SK-N-SH (cell line): Measurements from ENCODE around the gene MRPL12. TPM values are rescaled to one million over a fixed set of nuclear protein-coding genes. Genes with fewer than 3 reads are reported as not detected.

Experiments used
- CTCF ChIA-PET: fragments of 300-600, 350-600 bp; formaldehyde crosslinking; extraction: SDS; loops from one replicate; lab custom pipeline; 2021; lab: Yijun Ruan, JAX
- POLR2A ChIA-PET: fragments of 350-600 bp; sonication (Branson Sonifier 250); formaldehyde crosslinking; extraction: SDS; loops from one replicate; lab custom pipeline; 2020; ENCODE audit warnings: antibody characterized with exemption, inconsistent platforms; lab: Yijun Ruan, JAX
- DNase-seq: peaks from one replicate; pipeline ENCODE4 v3.0.0; 2012
- H2AFZ ChIP-seq: fragments of 200-600 bp; sonication (generic); 2 replicates; pipeline ENCODE4 v1.8.1; 2016; ENCODE audit warnings: antibody characterized with exemption, mild to moderate bottlenecking, low read depth
- H3F3A ChIP-seq: fragments of 200-600 bp; sonication (generic); replicated peaks from 2 replicates; pipeline ENCODE3; 2016; ENCODE audit warnings: antibody characterized with exemption, mild to moderate bottlenecking; ENCODE audit not compliant: insufficient read depth
- H3K27ac ChIP-seq, 2 experiments: fragments of 200-500 bp in 1 of 2; fragments of 200-600 bp in 1 of 2; sonication (Bioruptor generic) in 1 of 2; sonication (generic), shearing (Covaris generic) in 1 of 2; 2 replicates each; pipeline versions ENCODE4 v1.5.1 to v1.6.1; 2014 to 2016; ENCODE audit warnings: low read depth in 2 of 2, inconsistent platforms in 1 of 2, low read length in 1 of 2, mild to moderate bottlenecking in 1 of 2, mixed read lengths in 1 of 2
- H3K27me3 ChIP-seq: fragments of 200-600 bp; sonication (generic), shearing (Covaris generic); 2 replicates; pipeline ENCODE4 v1.6.1; 2016; ENCODE audit warnings: mixed run types; ENCODE audit not compliant: insufficient read depth
- H3K36me3 ChIP-seq, 2 experiments: fragments of 200-500 bp in 1 of 2; fragments of 200-600 bp in 1 of 2; sonication (Bioruptor generic) in 1 of 2; sonication (generic) in 1 of 2; replicated peaks in 1 of 2; 2 replicates each; pipeline versions ENCODE3 to v1.5.1; 2014 to 2016; ENCODE audit warnings: low read length in 1 of 2, mild to moderate bottlenecking in 1 of 2; ENCODE audit not compliant: insufficient read depth in 2 of 2, control insufficient read depth in 1 of 2
- H3K4me1 ChIP-seq, 2 experiments: fragments of 200-500 bp in 1 of 2; fragments of 200-600 bp in 1 of 2; sonication (Bioruptor generic) in 1 of 2; sonication (generic), shearing (Covaris generic) in 1 of 2; 2 replicates each; pipeline versions ENCODE4 v1.5.1 to v1.6.1; 2014 to 2016; ENCODE audit warnings: low read depth in 1 of 2, low read length in 1 of 2, mixed run types in 1 of 2; ENCODE audit not compliant: insufficient read depth in 2 of 2, control insufficient read depth in 1 of 2
- H3K4me2 ChIP-seq: fragments of 200-600 bp; sonication (generic), shearing (Covaris generic); 2 replicates; pipeline ENCODE4 v1.6.1; 2017; ENCODE audit warnings: mixed run types
- H3K4me3 ChIP-seq, 2 experiments: fragments of 200-500 bp in 1 of 2; fragments of 200-600 bp in 1 of 2; sonication (Bioruptor generic) in 1 of 2; sonication (generic), shearing (Covaris generic) in 1 of 2; 2 replicates each; pipeline versions ENCODE4 v1.5.1 to v1.8.1; 2014 to 2016; ENCODE audit warnings: low read depth in 2 of 2, inconsistent platforms in 1 of 2, low read length in 1 of 2, mild to moderate bottlenecking in 1 of 2, mixed read lengths in 1 of 2, moderate library complexity in 1 of 2
- H3K79me2 ChIP-seq: fragments of 200-600 bp; sonication (generic); 2 replicates; pipeline ENCODE4 v1.8.1; 2017; ENCODE audit warnings: mild to moderate bottlenecking; ENCODE audit not compliant: insufficient read depth
- H3K9ac ChIP-seq: fragments of 200-600 bp; sonication (generic); 2 replicates; pipeline ENCODE4 v1.6.1; 2017; ENCODE audit warnings: mixed run types
- H3K9me2 ChIP-seq: fragments of 200-600 bp; sonication (generic); 2 replicates; pipeline ENCODE4 v1.6.1; 2017; ENCODE audit warnings: mixed run types
- H3K9me3 ChIP-seq: fragments of 200-600 bp; sonication (generic); 2 replicates; pipeline ENCODE4 v1.6.1; 2017; ENCODE audit warnings: mixed run types, mild to moderate bottlenecking, moderate library complexity
- H4K20me1 ChIP-seq: fragments of 200-600 bp; sonication (generic); 2 replicates; pipeline ENCODE4 v1.6.1; 2017; ENCODE audit warnings: mild to moderate bottlenecking, mixed run types; ENCODE audit not compliant: insufficient read depth
- ELF1 ChIP-seq: IDR thresholded peaks from 2 replicates; pipeline ENCODE4 v1.4.0; 2012
- GABPA ChIP-seq: IDR thresholded peaks from 2 replicates; pipeline ENCODE4 v1.4.0; 2012; ENCODE audit warnings: low read depth, mild to moderate bottlenecking
- JUND ChIP-seq: IDR thresholded peaks from 2 replicates; pipeline ENCODE4 v1.4.0; 2012
- MAX ChIP-seq: IDR thresholded peaks from 2 replicates; pipeline ENCODE4 v1.4.0; 2012; ENCODE audit warnings: low read depth
- MEF2A ChIP-seq: IDR thresholded peaks from 2 replicates; pipeline ENCODE4 v1.4.0; 2012; ENCODE audit warnings: low read depth, borderline replicate concordance
- NRF1 ChIP-seq: IDR thresholded peaks from 2 replicates; pipeline ENCODE4 v1.6.1; 2012; ENCODE audit warnings: low read depth, mild to moderate bottlenecking, low read length
- RCOR1 ChIP-seq: fragments of 150-350 bp; IDR thresholded peaks from 2 replicates; pipeline ENCODE4 v1.6.1; 2017; ENCODE audit warnings: antibody characterized with exemption, low read length
- REST ChIP-seq: IDR thresholded peaks from 2 replicates; pipeline ENCODE4 v1.6.1; 2012; ENCODE audit warnings: mild to moderate bottlenecking, low read depth, low read length, moderate library complexity
- RXRA ChIP-seq: IDR thresholded peaks from 2 replicates; pipeline ENCODE4 v1.4.0; 2012; ENCODE audit warnings: low read depth, mild to moderate bottlenecking, borderline replicate concordance
- TAF1 ChIP-seq: IDR thresholded peaks from 2 replicates; pipeline ENCODE4 v1.6.1; 2012; ENCODE audit warnings: low read depth, mild to moderate bottlenecking, low read length, moderate library complexity, borderline replicate concordance
- TEAD4 ChIP-seq: IDR thresholded peaks from 2 replicates; pipeline ENCODE4 v1.4.0; 2012; ENCODE audit warnings: mild to moderate bottlenecking, borderline replicate concordance; ENCODE audit not compliant: insufficient read depth
- YY1 ChIP-seq: IDR thresholded peaks from 2 replicates; pipeline ENCODE4 v1.4.0; 2012; ENCODE audit warnings: low read depth, mild to moderate bottlenecking
- WGBS: methylation state at CpG from one replicate; pipeline ENCODE4 v1.1.6; 2017; ENCODE audit warnings: low lambda C conversion rate; 5-methylcytosine and 5-hydroxymethylcytosine counted together
- polyA plus RNA-seq, 3 experiments: library from polyadenylated mRNA; depleted of rRNA; stranded (reverse); fragments of >200 nt; gene quantifications; 2 replicates each; pipeline ENCODE4 v1.2.3, GENCODE V29; 2012
- TF ChIP-seq, protein P1 (sequence below): IDR thresholded peaks from 2 replicates; pipeline ENCODE4 v1.4.0; 2012; ENCODE audit warnings: low read depth, borderline replicate concordance
- TF ChIP-seq, protein P2 (sequence below): IDR thresholded peaks from 2 replicates; pipeline ENCODE4 v1.4.0; 2012; ENCODE audit warnings: low read depth, borderline replicate concordance
- TF ChIP-seq, protein P3 (sequence below): fragments of 150-350 bp; IDR thresholded peaks from 2 replicates; pipeline ENCODE4 v1.6.1; 2016; ENCODE audit warnings: mild to moderate bottlenecking, low read depth, low read length

MRPL12 gene
- polyA plus RNA-seq, 1 of the 3 experiments (the other 2 are of a cell fraction), result 322 TPM

DNA sequence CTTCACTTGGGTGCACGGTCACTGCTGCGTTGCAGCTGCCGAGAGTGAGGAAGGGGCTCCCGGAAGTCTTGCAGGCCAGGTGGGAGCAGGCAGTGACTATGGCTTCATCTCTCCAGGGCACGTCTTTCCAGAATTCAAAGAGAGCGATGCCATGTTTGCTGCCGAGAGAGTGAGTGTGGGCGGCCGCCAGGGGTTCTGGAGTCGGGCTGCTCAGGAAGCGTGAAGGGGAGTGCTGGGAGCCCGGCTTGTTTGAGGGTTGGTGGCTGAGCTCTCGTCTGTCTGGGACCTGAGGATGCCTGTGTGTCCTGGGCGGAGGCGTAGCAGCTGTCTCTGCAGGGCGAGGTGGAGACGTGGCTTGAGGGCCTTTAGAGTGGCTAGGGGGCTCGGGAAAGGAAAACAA is 13.1 kb upstream of the MRPL12 start:
- no peak overlapping the region for H3K27ac ChIP-seq
- TF ChIP-seq RCOR1 (no peak), MEF2A (no peak), TAF1 (no peak), TEAD4 (no peak), GABPA (no peak)
- TF ChIP-seq, protein P1, sequence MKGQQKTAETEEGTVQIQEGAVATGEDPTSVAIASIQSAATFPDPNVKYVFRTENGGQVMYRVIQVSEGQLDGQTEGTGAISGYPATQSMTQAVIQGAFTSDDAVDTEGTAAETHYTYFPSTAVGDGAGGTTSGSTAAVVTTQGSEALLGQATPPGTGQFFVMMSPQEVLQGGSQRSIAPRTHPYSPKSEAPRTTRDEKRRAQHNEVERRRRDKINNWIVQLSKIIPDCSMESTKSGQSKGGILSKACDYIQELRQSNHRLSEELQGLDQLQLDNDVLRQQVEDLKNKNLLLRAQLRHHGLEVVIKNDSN, result no peak
- ChIA-PET CTCF (interaction anchor here (1.0 to 1.1 kb wide), 3 partner anchors 12 to 14 kb away, joined by 3 read pairs; no protein-coding TSS in a partner anchor), POLR2A (interaction anchor here (1.5 kb wide), 1 partner anchor 11 kb away, joined by 3 read pairs; no protein-coding TSS in a partner anchor)
- peaks cover 59 to 97% of the 10 kb centered on the region in 2 experiments for H3K36me3 ChIP-seq
- H4K20me1 ChIP-seq, result peaks cover 76% of the 10 kb centered on the region
- H3K9me3 ChIP-seq, result no peaks in the 10 kb centered on the region
- DNase-seq, result no peak
- peaks cover 18% of the 10 kb centered on the region for H3F3A ChIP-seq
- no peaks in the 10 kb centered on the region for H3K27me3 ChIP-seq
- peaks cover 5 to 6% of the 10 kb centered on the region in 2 experiments; a peak in 1 of 4 replicates for H3K4me1 ChIP-seq
- H3K4me3 ChIP-seq, result no peak overlapping the region
- no peak overlapping the region for H3K9ac ChIP-seq
- peaks cover 94% of the 10 kb centered on the region for H3K79me2 ChIP-seq
- H3K9me2 ChIP-seq, result no peaks in the 10 kb centered on the region
- 95% methylated on average over 18 of the region's 18 CpGs for WGBS
- H2AFZ ChIP-seq, result no peak overlapping the region
- no peak overlapping the region for H3K4me2 ChIP-seq

DNA sequence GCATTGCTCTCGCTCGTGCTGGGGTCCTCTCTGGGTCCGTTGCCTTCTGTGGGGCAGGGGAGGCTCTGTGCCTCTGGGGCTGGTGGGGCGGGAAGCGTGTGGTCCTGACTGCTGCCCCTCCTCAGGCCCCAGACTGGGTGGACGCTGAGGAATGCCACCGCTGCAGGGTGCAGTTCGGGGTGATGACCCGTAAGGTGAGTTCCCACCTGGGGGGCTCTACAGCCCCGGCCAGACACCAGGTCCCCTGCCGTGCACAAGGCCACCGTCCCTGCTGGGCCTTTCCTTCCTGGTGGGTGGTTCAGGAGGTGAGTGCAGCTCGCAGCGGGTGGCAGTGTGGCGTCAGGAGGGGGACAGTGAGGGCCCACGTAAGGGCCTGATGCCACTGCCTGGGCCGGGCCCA is 12.6 kb upstream of the MRPL12 start:
- no peak overlapping the region for H3K4me3 ChIP-seq
- no peaks in the 10 kb centered on the region for H3K9me2 ChIP-seq
- H3K27me3 ChIP-seq, result no peaks in the 10 kb centered on the region
- no peak overlapping the region for H3K4me2 ChIP-seq
- peaks cover 55 to 98% of the 10 kb centered on the region in 2 experiments for H3K36me3 ChIP-seq
- H3K79me2 ChIP-seq, result peaks cover 94% of the 10 kb centered on the region
- H3K27ac ChIP-seq, result no peak overlapping the region
- peaks cover 18% of the 10 kb centered on the region for H3F3A ChIP-seq
- H3K9ac ChIP-seq, result no peak overlapping the region
- ChIA-PET POLR2A (interaction anchor here (1.5 kb wide), 1 partner anchor 11 kb away, joined by 3 read pairs; no protein-coding TSS in a partner anchor), CTCF (interaction anchor here (0.6 to 1.0 kb wide), 3 partner anchors 12 to 498 kb away, joined by 3 read pairs; no protein-coding TSS in a partner anchor)
- no peak overlapping the region for H2AFZ ChIP-seq
- DNase-seq, result no peak
- H4K20me1 ChIP-seq, result peaks cover 73% of the 10 kb centered on the region
- H3K4me1 ChIP-seq, result peaks cover under 1 to 1% of the 10 kb centered on the region in 2 experiments; a peak in 1 of 4 replicates
- no peak for TF ChIP-seq REST
- TF ChIP-seq, protein P1, result no peak
- TF ChIP-seq, protein P2, sequence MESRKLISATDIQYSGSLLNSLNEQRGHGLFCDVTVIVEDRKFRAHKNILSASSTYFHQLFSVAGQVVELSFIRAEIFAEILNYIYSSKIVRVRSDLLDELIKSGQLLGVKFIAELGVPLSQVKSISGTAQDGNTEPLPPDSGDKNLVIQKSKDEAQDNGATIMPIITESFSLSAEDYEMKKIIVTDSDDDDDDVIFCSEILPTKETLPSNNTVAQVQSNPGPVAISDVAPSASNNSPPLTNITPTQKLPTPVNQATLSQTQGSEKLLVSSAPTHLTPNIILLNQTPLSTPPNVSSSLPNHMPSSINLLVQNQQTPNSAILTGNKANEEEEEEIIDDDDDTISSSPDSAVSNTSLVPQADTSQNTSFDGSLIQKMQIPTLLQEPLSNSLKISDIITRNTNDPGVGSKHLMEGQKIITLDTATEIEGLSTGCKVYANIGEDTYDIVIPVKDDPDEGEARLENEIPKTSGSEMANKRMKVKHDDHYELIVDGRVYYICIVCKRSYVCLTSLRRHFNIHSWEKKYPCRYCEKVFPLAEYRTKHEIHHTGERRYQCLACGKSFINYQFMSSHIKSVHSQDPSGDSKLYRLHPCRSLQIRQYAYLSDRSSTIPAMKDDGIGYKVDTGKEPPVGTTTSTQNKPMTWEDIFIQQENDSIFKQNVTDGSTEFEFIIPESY, result no peak
- TF ChIP-seq JUND, result no peak
- no peak for TF ChIP-seq NRF1
- TF ChIP-seq TEAD4, result no peak
- no peak for TF ChIP-seq MEF2A
- no peak for TF ChIP-seq ELF1
- TF ChIP-seq YY1, result no peak
- TF ChIP-seq, protein P3, sequence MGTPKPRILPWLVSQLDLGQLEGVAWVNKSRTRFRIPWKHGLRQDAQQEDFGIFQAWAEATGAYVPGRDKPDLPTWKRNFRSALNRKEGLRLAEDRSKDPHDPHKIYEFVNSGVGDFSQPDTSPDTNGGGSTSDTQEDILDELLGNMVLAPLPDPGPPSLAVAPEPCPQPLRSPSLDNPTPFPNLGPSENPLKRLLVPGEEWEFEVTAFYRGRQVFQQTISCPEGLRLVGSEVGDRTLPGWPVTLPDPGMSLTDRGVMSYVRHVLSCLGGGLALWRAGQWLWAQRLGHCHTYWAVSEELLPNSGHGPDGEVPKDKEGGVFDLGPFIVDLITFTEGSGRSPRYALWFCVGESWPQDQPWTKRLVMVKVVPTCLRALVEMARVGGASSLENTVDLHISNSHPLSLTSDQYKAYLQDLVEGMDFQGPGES, result no peak
- no peak for TF ChIP-seq GABPA
- TF ChIP-seq MAX, result no peak
- no peak for TF ChIP-seq RXRA
- WGBS, result 94% methylated on average over 15 of the region's 17 CpGs
- H3K9me3 ChIP-seq, result no peaks in the 10 kb centered on the region
